HG02642 (cell line): Measurements from ENCODE around the gene PREX1.

Experiments
- ATAC-seq: cut with Tn5 transposase; IDR thresholded peaks from one replicate; pipeline ENCODE4 v1.9.1; 2021; ENCODE audit warnings: mild to moderate bottlenecking; ENCODE audit not compliant: unreplicated experiment, poor library complexity

PREX1 gene

DNA sequence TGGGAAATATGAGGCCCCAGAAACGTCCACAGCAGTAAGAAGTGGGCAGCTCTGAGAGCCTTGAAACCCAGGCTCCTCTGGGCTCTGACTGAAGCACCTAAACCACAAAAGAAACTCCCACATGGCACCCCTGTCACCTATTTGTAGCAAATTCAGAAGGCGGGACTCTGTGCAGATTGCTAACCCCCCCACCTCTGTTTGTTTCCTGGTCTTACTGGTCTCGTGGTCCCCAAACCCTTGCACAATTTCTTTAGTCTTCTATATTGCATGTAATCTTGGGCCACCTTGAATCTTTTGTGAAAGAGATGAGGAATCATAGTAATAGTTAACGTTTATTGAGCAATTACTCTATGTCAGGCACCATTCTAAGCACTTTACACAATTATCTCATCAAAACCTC lies 154.3 kb downstream of the PREX1 start:
- ATAC-seq, result no peak

DNA sequence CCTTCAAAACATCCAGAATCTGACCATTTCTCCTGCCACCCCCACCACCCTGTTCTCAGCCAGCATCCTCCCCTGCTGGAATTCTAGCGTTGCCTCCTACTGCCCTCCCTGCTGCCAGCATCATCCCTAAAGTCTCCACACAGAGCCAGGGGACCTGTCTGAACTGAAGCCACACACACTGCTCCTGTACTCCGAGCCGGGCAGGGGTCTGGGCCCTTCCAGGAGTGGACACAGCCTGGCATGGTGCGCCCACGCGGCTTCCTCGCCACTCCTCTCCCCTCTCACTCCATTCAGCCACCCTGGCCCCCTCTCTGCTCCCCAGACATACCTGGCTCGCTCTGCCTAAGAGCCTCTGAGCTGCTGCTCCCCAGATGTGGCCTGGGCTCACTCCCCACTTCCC lies 155.5 kb downstream of the PREX1 start:
- no peak for ATAC-seq

DNA sequence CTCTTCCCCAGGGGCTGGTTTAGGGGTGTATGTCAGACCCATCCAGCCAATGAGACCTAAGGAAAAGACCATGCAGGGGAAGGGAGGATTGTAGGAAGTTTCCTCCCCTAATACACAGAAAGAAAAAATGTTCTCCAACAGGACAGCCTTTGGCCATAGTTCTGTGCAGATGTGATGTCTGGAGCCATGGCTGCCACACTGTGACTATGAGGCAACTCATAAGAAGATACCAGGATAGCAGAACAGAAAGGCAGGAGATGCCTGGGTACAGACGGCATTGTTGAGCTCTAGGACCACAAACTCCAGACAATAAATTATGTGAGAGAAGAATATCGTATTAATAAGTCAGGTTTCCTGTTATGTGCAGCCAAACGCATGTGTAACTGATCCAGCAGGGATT lies 156.7 kb downstream of the PREX1 start:
- ATAC-seq, result no peak

DNA sequence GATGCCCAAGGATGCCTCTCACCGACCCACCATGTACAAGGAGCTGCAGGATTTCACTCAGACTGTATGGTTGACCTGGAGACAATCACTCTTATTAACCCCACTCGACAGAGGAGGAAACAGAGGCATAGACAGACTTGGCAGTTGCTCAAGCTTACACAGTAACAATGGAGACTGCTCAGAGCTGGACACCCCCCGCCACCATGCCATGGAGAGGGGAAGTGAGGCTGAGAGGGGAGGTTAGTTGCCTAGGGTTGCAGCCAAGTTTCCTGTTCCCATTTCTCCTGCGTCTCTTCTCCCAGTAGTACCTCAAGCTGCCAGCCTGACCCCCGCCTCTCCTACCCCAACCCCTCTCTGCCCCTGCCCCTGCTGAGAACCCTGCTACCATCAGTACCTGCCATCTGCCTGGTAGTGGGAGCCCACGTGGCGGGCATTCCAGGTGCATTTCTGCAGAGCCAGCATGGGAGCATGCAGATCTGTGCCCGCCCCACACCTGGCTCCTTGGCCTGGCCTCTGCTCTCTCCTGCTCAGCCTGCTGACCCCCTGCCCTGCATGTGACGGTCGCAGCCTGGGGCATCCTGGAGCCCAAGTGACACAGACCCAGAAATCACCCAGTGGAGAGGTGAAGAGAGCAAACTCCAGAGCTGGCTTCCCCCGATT lies 157.7 kb downstream of the PREX1 start:
- ATAC-seq, result no peak

DNA sequence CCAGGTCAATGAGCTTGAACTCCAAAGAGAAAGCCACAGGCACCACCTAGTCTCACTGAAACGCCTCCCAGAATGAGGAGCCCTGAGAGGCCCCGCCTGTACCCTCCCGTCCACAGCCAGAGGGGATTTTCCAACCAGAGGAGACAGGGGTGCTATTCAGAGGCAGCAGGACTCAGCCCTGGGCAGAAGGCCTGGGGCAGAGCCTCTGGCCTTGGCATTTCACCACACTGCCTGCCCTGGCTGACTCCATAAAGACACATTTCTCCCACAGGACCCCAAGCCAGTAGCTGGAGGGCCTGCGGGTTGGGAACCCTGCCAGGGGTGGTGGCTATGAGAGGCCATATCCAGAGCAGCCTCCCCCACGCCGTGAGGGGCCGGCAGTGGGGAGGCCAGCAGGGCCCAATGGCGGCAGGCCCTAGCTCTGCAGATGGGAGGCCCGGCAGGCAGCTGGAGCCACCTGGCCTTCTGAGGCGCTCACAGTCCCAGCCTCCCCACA lies 159.3 kb downstream of the PREX1 start:
- ATAC-seq, result no peak

DNA sequence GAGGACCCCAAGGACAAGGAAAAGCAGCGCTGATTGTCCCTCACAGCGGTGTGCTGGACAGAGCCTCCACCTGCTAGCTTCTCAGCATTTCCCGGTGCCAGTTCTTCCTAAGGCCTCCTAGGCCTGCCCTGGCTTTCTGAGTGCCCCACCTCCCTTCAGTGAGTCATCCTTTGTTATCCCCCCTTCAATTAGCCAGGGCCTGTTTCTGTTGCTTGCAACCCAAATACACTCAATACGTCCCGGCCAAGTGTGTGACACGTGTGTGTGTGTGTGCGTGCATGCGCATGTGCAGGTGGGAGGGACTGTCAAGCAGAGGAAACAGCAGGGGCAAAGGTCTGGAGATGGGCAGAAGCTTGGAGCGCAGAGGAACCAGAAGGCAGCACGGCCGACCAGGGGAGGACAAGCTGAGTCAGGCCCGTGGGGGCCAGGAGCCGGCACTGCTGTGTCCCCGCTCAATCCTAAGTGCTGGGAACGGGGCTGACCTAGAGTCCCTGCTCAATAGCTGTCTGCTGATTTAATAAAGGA lies 159.8 kb downstream of the PREX1 start:
- ATAC-seq, result no peak

DNA sequence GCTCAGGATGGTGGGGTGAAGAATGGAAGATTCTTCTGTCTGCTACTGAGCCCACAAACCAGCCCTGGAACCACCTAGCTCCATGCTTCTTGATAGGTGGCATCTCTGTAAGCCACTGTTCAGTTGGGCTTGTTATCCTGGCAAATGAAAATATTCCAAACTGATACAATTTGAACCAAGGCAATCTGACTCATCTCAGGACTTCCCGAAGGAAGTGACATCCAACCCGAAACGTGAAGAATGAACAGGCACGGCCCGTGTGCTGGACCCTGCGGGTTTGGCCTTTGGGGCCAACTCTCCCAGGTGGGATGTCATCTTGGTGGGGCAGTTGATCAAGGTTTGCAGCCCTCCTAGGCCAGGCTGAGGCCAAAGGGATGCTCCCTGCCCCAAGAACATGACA lies 160.3 kb downstream of the PREX1 start:
- no peak for ATAC-seq

DNA sequence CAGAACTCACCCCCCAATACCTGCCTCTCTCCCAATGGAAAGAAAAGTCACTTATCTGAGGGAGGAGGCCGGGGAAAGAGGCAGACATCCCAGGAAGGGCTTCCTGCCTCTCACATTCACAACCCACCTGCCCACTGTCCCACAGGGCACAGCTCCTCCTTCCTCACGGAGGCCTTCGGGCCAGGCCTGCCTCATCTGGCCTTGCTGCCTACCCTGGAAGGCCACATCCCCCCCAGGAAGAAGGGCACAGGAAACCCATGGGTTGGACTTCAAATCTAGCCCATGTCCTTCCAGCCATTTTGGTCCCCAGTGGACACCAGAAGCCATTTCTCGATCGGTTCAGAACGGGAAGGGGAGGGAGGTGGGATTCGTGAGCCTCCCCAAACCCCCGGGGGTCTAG lies 162.0 kb downstream of the PREX1 start:
- no peak for ATAC-seq

DNA sequence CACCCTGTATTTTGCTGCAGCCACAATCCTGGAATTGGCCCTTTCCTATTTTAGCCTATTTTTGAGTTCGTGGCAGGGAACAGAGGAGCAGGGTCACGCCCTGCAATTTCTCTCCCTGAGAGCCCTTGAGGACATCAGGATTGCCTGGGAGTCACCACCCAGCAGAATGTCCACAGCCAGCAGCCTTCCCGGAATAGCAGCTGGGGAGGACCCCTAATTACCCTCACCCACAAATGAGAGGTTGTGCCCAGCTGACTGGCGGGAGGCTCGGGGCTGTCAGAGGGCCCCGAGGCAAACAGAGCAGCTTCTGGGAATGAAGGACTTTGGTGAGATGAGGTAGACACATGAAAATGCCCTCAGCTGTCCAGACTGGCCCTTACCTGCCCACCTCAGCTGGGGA lies 165.1 kb downstream of the PREX1 start:
- ATAC-seq, result no peak

DNA sequence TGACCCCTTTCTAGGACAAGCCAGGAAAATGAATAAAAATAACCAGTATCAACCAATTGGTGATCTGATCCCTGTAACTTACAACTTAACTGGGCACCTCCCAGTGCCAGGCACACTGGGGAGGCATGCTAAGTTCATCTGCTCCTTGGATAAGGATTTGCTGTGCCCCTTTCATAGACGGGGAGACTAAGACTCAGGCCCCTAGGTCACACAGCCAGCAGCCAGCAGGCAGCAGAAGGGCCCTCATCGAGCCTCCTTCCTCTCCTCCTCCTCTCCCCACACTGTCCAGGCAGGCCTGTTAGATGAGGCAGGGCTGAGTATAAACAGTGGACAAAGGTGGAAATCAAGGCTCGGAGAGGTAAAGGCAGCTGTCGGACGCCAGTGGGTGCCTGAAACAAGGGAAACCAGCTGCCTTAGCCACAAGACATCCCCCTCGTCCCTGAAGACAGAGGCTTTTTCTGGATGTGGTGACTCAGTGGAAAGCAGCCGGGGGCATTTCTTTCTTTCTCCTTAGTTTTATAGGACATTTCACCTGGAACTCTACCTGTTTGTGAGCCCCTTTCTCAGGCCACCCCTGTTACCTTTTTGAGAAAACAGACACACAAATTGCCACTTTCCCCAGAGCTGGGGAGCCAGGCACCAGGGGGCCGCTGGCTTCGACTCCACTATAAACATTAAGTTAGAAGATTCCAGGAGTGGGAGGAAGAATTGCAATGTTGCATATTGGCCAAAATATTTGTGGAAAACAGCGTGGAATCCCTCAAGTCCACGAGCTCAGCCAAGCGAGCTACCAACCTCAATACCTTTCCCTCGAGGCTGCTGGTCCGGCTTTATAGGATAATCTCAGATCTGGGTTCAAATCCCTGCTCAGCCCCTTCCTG lies 166.0 kb downstream of the PREX1 start:
- ATAC-seq, result no peak

DNA sequence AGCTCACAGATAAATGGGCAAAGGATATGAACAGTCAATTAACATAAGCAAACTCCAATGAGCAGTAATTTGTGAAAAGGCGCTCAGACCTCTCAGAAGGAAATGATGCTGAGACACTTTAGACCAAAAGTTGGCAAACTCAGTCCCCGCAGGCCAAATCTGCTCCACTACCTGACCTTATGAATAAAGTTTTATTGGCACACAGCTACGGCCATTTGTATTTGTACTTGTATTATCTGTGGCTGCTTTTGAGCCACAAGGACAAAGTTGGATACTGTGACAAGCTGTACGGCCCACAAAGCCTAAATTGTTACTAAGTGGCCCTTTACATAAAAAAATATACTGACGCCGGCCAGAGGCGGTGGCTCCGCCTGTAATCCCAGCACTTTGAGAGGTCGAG lies 167.0 kb downstream of the PREX1 start:
- ATAC-seq, result no peak

DNA sequence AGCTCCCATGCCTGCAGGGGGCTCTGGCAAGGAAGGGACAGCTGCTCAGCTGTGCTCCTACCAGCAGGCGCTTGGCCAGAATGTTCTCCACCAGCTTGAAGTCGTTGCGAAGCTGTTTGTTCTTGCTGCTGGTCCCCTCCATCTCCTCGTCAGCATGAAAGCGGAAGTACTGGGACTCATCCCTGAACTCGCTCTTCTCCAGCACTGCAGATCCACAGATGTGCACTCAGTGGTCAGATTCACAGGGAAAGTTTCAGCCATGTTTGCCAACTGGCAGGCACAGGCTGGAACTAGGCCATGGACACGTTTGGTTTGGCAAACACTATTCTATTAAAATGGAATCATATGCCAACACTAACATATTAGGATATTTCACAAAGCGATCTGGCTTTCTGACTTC lies 167.9 kb downstream of the PREX1 start:
- no peak for ATAC-seq

DNA sequence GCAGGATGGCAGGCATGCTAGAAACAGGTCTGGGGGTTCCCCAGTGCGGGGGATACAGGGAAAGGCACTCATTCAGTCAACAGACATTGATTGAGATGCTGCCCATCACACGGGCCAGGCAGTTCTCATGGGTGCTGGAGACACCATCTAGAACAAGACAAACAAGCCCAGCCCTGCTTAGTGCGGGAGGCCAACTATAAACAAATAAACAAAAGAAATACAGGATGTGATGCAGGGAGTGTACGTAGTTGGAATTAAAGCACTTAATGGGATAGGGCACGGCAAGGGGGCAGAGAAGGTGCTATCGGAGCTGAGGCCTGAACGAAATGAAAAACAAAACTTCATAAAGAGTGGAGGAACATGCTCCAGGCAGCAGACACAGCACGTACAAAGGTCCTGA lies 169.3 kb downstream of the PREX1 start:
- ATAC-seq, result no peak

DNA sequence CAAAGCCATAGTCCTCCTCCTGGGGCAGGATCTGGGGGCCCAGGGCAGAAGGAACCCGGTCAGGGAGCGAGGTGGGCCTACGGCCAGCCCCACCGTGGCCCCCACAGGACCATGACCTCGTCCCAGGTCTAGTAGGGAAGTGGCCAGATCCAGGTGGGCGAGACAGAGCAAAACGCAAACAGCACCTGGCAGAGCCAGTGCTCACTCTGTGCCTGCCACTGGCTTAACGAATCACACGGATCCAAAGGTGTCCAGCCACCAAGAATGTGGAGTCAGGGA lies 169.7 kb downstream of the PREX1 start:
- no peak for ATAC-seq

DNA sequence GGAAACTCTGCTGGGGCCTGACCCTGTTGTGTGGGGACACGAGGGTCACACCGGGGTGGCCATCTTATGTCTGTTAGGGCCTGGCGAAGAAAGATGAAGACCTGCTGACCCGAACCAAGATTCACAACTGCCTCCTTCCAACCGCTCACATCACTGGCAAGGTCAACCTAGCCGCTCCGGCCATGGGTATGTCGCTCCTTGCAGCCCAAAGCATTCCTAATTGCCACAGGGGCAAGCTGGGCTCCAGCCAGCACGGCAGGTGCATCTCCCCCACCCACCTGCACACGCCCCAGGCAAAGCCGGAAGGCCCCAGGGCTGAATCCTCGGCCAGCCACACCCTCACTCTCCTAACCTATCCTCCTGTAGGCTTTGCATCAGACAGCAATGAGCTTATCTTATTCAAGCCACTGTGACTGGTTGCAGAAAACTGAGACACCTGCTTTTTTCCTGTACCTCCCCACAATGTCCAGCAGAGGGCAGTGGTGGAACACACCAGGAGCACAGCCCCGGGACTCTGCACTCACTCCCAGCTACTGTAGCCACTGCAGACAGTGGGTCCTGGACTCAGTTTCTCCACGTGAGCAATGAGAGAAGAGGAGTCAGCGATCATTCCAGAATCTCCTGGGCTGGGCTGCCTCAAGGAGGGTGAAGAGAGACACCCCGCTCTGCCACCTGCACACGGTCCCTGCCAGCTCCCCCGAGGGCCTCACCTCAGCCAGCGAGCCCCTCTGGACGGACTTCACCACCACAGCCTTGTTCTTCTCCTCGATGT lies 170.2 kb downstream of the PREX1 start:
- no peak for ATAC-seq

DNA sequence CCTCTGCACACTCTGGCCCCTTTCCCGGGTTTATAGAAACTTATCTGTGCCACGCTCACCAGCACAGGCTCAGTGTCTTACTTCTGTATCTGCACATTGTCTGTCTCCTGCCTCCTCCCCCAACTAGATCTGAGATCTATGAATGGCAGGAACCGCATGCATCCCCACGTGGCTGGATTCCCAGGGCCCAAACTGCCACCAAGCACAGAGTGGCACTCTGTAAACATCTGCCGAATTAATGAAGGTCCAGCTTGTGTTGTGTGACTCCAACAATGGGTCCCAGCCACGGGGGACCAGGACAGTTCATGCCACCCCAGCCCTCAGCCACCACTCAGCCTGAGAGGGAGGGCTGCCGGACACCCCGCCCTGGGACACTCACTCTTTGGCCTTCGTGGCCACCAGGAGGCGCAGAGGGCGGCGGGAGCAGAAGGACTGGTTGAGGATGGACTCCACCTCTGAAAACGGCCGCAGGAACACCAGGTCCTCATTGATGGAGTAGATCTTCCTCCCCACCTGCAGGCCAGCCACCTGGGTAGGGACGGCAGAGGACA lies 171.1 kb downstream of the PREX1 start:
- ATAC-seq, result no peak

DNA sequence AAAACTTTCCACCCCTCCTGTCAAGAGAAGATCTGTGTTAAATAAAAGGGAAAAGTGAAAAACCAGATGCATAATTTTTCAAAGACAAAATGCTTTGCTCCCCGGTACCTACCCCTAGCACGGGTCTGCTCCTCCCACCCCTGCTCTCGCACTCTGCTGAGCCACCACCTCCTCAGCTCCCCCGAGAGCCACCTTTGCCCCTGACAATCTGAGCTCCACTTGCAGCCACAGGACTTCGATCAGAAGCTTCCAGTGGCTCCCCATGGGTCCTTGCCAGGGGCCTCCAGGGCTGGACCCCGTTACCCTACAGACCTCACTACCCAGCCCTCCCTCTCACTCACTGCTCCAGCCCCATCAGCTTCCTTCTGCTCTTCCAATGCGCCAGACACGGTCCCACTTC lies 171.7 kb downstream of the PREX1 start:
- ATAC-seq, result no peak

DNA sequence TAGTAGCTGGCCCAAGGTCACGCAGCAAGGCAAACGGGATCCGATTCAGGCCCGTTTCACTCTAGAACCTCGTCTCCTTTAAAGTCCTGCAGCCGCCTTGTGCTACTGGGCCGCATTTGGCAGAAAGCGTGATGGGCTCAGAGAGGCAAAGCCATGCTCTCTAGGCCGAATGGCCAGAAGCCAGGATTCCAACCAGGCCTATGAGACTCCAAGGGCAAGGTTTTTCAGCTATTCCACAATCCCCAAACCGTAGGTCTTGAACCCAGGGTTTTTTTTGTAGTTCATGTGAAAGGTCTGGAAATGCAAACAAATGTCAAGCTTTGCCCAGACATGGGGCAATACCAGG lies 174.1 kb downstream of the PREX1 start:
- ATAC-seq, result no peak

DNA sequence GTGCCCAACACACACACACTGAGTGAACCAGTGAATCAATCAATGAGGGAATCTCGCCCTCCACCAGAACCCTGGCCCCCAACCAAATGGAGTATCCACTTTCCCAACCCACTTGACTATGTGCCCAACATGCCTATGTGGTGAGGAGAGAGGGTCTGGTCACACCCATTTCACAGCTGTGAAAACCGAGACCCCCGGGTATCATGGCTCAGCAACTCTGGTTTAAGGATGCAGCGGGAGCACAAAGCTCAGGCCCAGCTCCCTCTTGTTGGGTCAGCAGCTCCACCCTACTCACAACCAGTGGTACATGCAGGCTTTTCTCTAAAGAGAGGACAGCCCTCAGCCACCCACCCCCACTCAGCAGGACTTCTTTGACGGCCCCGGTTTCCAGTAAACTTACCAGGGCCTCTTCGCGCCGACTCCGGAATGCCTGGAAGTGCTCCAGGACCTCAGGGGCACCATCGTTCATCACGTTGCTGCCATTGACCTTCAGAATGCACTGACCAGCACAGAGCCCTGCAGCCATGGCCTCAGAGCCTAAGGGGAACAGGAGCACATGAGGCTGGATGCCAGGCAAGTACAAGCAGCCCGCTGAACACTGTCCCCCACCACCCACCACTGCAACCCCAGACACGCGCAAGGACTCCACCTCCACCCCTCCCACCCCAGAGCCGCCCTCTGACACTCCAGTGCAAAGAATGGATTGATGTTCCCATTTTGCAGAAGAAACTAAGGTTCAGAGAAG lies 174.7 kb downstream of the PREX1 start:
- no peak for ATAC-seq

DNA sequence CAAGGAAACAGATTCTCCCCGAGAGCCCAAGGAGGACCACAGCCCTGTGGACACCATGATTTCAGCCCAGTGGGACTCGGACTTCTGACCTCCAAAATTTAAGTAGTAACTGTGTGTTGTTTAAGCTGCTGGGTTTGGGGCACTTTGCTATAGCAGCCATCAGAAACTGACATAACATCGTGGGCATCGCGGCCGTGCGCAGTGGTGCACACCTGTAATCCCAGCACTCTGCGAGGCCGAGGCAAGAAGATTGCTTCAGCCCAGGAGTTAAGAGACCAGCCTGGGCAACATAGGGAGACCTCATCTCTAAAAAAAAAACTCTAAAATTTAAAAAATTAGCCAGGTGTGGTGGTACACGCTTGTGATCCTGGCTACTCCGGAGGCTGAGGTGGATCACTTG lies 175.8 kb downstream of the PREX1 start:
- ATAC-seq, result no peak
